SU-DHL-6 (cell line): ENCODE measurements around the gene KIR3DL2.

Experiments used
- EZH2phosphoT487 ChIP-seq: fragments of 200-600 bp; sonication (generic), shearing (Covaris generic); conservative IDR thresholded peaks from 2 replicates; pipeline ENCODE4 v1.6.1; 2018; ENCODE audit warnings: mild to moderate bottlenecking, antibody characterized with exemption, low read length, moderate library complexity, mixed read lengths
- TF ChIP-seq, protein P1 (sequence below): fragments of 200-600 bp; sonication (generic); IDR thresholded peaks from one replicate; pipeline ENCODE4 v1.5.1; 2017; ENCODE audit warnings: antibody characterized with exemption, mild to moderate bottlenecking, low read length, moderate library complexity; ENCODE audit not compliant: insufficient read depth, poor library complexity, severe bottlenecking

DNA sequence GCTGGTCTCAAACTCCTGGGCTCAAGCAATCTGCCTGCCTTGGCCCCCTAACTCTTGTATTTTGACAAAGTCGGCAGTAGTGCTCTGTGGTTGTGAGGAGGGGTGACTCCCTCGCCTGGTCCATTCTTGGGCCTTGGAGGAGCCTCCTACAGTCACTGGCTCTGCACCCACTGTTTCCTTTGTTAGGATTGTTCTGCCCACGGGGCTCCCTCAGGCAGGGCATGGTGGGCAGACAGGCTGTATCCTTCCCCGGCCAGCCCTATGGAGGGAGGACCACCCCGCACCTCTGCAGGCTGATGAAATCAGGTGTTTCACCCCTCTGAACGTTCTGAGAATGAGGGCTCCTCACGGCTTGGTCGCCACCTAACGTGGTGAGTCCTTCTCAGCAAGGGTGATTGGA, 33.0 kb downstream of the KIR3DL2 start:
- TF ChIP-seq, protein P1, sequence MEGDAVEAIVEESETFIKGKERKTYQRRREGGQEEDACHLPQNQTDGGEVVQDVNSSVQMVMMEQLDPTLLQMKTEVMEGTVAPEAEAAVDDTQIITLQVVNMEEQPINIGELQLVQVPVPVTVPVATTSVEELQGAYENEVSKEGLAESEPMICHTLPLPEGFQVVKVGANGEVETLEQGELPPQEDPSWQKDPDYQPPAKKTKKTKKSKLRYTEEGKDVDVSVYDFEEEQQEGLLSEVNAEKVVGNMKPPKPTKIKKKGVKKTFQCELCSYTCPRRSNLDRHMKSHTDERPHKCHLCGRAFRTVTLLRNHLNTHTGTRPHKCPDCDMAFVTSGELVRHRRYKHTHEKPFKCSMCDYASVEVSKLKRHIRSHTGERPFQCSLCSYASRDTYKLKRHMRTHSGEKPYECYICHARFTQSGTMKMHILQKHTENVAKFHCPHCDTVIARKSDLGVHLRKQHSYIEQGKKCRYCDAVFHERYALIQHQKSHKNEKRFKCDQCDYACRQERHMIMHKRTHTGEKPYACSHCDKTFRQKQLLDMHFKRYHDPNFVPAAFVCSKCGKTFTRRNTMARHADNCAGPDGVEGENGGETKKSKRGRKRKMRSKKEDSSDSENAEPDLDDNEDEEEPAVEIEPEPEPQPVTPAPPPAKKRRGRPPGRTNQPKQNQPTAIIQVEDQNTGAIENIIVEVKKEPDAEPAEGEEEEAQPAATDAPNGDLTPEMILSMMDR, result no peak
- no peak for TF ChIP-seq EZH2phosphoT487
